ENCODE results near the gene XKR3.

DNA sequence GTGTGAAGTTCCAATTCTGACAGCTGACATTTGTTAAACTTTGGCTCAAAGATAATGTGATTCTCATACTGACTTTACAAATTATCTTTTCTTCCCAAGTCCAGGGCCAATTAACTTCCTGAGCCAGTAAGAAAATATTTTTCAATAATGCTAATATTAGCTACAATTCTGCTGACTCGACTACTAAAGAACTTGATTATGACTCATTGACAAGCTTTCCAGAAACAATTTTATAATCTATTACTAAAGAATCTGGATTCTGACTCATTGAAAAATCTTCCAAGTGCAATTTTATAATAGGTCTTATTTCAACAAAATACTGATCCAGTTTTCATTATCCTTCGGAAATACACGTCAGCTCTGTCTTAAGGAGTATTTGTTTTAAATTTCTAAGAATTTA is 12.9 kb upstream of the XKR3 start:
- no peak for TF ChIP-seq CTCF (IDR thresholded peaks at IDR 0.05 in 4 of 5, conservative IDR thresholded peaks at IDR 0.05 in 1 of 5)
- TF ChIP-seq POLR2A (IDR thresholded peaks at IDR 0.05), result no peak
